Measurements from ENCODE around the gene CSRP3. TPM values are rescaled to one million over a fixed set of nuclear protein-coding genes. Genes with fewer than 3 reads are reported as not detected.
A peak's percentile ranks its signal among the peaks of the same experiment; 100 is the strongest.

Gene CSRP3
- total and polyA plus RNA-seq, 8 donors = 0.15 to 1.7 (median 0.31) TPM; not detected in 5

GRCh38 chr11:19244621-19245020, 42.8 kb upstream of the CSRP3 start:
- peak in 1 of 2 donors; percentile 59 for DNase-seq
- Histone ChIP-seq H3K27ac (peak overlapping the region in 4 of 5 donors; percentile 44 to 65 (median 53)), H3K36me3 (no peaks in the 10 kb centered on the region), H3K4me1 (peaks cover 15 to 50% (median 32%) of the 10 kb centered on the region in 4 donors), H3K4me3 (no peak overlapping the region), H3K9me3 (no peaks in the 10 kb centered on the region), H3K27me3 (peaks cover 12 to 55% (median 21%) of the 10 kb centered on the region in 3 donors)
- 25 to 80% (median 43%) methylated on average over 2 of the region's 2 CpGs for WGBS, 5 donors
- TF ChIP-seq POLR2A (IDR thresholded peaks at IDR 0.05) = no peak
- TF ChIP-seq EP300 (IDR thresholded peaks at IDR 0.05) = no peak
- TF ChIP-seq POLR2AphosphoS5 (IDR thresholded peaks at IDR 0.05) = no peak
- no peak for TF ChIP-seq CTCF (IDR thresholded peaks at IDR 0.05)
- intact Hi-C loops (cut with DNase I; ENCODE audit: low total_unique reads) = no loop called here

DNA sequence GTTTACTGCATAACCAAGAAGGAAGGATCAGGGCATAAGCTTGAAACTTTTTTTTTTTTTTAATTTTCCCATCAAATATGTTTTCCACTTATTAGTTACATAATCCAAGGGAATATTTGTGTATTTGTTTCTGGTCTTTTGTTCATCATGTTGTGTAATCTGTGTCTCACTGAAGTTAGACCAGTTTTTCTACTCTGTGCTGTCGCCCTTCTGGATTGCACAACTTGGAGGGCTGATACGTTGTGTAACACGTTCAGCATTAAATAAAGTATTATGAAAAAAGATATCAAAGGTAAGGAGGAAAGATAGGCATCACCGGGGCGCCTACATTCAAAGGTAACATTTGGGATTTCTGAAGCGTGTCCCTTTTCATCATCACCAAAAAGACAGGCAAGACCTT, 42.3 kb upstream of the CSRP3 start:
- Histone ChIP-seq H3K4me3 (no peak overlapping the region), H3K36me3 (no peaks in the 10 kb centered on the region), H3K9me3 (no peaks in the 10 kb centered on the region), H3K4me1 (peaks cover 15 to 50% (median 32%) of the 10 kb centered on the region in 4 donors), H3K27me3 (peaks cover 12 to 60% (median 21%) of the 10 kb centered on the region in 3 donors), H3K27ac (peak overlapping the region in 4 of 5 donors; percentile 44 to 65 (median 53))
- WGBS, 5 donors = 33 to 45% (median 41%) methylated on average over 6 of the region's 6 CpGs
- intact Hi-C loops (cut with DNase I; ENCODE audit: low total_unique reads) = no loop called here
- TF ChIP-seq EP300 (IDR thresholded peaks at IDR 0.05) (no peak), POLR2A (IDR thresholded peaks at IDR 0.05) (no peak), POLR2AphosphoS5 (IDR thresholded peaks at IDR 0.05) (peak in 2 of 3 donors; percentile 57 to 70), CTCF (IDR thresholded peaks at IDR 0.05) (no peak)
- DNase-seq = peak; percentile 55 to 78

DNA sequence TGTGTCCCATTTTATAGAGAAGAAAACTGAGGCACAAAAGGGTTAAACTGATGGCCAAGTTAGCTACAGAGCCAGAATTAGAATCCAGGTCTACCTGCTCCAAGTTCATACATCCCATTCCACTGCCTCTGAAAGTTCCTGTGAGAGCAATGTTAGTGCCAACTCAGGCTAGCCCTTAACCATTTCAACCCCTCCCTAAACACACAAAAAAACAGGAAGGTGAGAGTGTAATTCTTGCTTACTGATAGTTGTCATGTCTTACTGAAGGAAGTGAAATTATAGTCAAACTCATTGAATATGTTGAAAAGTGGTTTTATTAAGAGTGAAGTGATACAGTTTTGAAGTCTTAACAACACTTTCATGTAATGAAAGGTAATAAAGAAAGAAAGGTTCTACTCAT, 41.8 kb upstream of the CSRP3 start:
- Histone ChIP-seq H3K27ac (peak overlapping the region in 3 of 5 donors; percentile 15 to 48 (median 30)), H3K36me3 (no peaks in the 10 kb centered on the region), H3K4me3 (no peak overlapping the region), H3K9me3 (no peaks in the 10 kb centered on the region), H3K27me3 (peaks cover 12 to 65% (median 21%) of the 10 kb centered on the region in 3 donors), H3K4me1 (peaks cover 15 to 55% (median 32%) of the 10 kb centered on the region in 4 donors)
- TF ChIP-seq POLR2A (IDR thresholded peaks at IDR 0.05) = no peak
- no peak for TF ChIP-seq POLR2AphosphoS5 (IDR thresholded peaks at IDR 0.05)
- no peak for TF ChIP-seq CTCF (IDR thresholded peaks at IDR 0.05)
- TF ChIP-seq EP300 (IDR thresholded peaks at IDR 0.05) = no peak
- DNase-seq = no peak
- intact Hi-C loops (cut with DNase I; ENCODE audit: low total_unique reads) = no loop called here

GRCh38 chr11:19243143-19243542, 41.4 kb upstream of the CSRP3 start:
- Histone ChIP-seq H3K36me3 (no peaks in the 10 kb centered on the region), H3K27ac (peak overlapping the region in 3 of 5 donors; percentile 15 to 48 (median 30)), H3K4me3 (no peak overlapping the region), H3K27me3 (peaks cover 12 to 68% (median 21%) of the 10 kb centered on the region in 3 donors), H3K9me3 (no peaks in the 10 kb centered on the region), H3K4me1 (peaks cover 15 to 60% (median 32%) of the 10 kb centered on the region in 4 donors)
- TF ChIP-seq CTCF (IDR thresholded peaks at IDR 0.05) = no peak
- WGBS, 5 donors = 58 to 67% (median 62%) methylated on average over 5 of the region's 5 CpGs
- DNase-seq = no peak
- intact Hi-C loops (cut with DNase I; ENCODE audit: low total_unique reads) = no loop called here

All from stomach (tissue), 9 donors.